ENCODE data around the gene MCMBP.

MCMBP gene

DNA sequence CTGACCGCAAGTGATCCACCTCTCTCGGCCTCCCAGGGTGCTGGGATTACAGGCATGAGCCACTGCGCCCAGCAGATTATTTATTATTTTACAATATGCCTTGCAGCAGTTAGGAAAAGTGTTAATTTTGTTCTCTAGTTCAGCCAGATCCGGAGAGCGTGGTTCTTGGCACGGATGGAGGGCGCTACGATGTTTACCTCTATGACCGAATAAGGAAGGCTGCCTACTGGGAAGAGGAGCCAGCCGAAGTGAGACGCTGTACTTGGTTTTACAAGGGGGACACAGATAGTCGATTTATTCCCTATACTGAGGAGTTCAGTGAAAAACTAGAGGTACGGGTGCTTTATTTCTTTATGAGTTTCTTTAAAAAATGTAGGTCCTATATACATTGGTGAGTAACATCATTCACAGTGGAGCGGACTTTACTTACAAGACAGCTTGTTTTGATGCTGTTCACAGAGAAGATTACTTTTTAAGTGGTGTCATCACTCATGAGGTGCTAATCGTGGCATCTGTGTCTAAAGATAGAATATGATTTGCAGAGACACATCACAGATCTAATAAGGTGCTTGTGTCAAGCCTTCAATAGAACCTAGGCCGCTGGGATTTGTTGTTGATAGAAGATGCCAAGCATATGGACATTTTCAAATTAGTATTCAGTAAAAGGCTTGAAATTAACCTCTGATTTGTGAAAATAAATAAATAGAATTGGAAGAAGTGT is 31.5 kb upstream of the MCMBP start:
- DNase-seq (ENCODE audit: low read depth, low spot score), result no peak
- TF ChIP-seq, protein P1, sequence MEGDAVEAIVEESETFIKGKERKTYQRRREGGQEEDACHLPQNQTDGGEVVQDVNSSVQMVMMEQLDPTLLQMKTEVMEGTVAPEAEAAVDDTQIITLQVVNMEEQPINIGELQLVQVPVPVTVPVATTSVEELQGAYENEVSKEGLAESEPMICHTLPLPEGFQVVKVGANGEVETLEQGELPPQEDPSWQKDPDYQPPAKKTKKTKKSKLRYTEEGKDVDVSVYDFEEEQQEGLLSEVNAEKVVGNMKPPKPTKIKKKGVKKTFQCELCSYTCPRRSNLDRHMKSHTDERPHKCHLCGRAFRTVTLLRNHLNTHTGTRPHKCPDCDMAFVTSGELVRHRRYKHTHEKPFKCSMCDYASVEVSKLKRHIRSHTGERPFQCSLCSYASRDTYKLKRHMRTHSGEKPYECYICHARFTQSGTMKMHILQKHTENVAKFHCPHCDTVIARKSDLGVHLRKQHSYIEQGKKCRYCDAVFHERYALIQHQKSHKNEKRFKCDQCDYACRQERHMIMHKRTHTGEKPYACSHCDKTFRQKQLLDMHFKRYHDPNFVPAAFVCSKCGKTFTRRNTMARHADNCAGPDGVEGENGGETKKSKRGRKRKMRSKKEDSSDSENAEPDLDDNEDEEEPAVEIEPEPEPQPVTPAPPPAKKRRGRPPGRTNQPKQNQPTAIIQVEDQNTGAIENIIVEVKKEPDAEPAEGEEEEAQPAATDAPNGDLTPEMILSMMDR (IDR thresholded peaks at IDR 0.05; ENCODE audit: low read depth, low read length), result no peak
- in situ Hi-C loops (cut with HindIII; ENCODE audit: low sequenced_read_pairs), result no loop called here
- H3K4me3 ChIP-seq (ENCODE audit: low read depth, low read length), result no peak overlapping the region

DNA sequence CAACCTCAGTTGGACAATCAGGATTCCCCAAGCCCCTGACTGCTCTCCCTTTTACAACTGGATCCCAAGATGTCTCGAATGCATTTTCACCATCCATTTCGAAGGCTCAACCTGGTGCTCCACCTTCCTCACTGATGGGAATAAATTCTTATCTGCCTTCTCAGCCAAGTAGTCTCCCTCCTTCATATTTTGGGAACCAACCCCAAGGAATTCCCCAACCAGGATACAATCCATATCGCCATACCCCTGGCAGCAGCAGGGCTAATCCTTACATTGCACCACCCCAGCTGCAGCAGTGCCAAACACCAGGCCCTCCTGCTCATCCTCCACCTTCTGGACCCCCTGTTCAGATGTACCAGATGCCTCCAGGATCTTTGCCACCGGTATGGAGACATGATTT is 25.9 kb upstream of the MCMBP start:
- in situ Hi-C loops (cut with HindIII; ENCODE audit: low sequenced_read_pairs), result no loop called here
- TF ChIP-seq, protein P1 (IDR thresholded peaks at IDR 0.05; ENCODE audit: low read depth, low read length), result no peak
- no peak overlapping the region for H3K4me3 ChIP-seq (ENCODE audit: low read depth, low read length)
- DNase-seq (ENCODE audit: low read depth, low spot score), result no peak

DNA sequence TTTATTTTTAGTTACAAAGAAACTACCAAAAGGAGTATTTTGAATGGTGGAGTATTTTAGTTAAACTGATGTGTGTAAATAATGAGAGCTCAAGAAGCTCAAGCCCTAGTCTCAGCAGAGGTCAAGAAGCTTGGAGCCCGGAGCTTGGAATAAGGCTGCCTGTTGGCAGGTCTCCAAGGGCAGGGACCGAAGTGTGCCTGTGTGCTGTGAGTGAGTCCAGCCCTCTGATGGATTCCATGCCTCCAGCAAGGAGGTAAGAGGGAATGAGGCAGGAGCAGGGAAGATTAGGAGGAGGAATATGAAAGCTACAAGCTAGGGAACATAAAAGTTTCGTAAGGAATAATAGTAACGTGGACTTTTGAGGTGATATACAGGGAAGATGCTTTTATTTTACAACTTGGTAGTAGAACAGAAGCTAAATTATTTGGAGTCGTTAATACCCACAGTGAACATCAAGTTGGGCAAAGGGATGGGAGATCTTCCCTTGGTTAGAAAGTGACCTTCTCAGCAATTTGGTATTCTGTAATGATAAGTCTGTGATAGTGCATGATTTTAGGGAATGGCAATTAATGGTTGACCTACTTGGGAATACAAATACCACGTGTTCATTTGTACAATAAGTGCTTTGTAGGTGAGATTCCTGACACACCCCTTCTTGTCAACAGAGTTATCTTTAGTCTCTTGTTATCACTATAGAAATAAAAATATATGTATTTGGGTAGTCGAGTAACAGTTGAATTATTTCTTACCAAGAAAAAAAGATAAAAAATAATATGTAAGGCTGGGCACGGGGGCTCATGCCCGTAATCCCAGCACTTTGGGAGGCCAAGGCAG is 24.5 kb upstream of the MCMBP start:
- in situ Hi-C loops (cut with HindIII; ENCODE audit: low sequenced_read_pairs), result no loop called here
- no peak overlapping the region for H3K4me3 ChIP-seq (ENCODE audit: low read depth, low read length)
- DNase-seq (ENCODE audit: low read depth, low spot score), result no peak
- TF ChIP-seq, protein P1 (IDR thresholded peaks at IDR 0.05; ENCODE audit: low read depth, low read length), result no peak

DNA sequence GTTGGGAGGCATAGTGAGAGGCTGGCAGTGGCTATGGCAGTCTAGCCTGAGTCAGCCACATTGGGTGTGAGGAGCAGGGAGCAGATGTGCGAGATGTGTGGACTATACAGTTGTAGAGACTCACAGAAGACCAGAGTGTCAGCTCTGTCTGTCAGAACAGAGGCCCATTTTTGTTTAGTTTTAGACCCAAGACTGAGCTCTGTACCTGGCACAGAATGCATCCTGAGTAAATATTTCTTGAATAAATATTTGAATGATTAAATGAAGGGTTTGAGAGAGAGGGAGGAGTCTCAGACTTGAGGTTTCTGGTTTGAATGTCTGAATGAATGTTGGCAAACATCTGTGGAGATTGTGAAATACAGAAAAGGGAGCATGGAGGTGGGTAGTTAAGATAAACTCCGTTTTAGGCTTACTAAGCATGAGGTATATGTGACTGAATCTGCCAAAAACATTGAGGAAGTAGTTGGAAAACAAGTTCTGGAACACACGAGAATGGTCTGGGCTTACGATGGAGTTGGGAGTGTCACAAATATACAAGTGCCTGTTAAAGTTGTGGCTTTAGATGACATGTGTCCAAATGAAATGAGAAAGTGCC is 23.5 kb upstream of the MCMBP start:
- TF ChIP-seq, protein P1 (IDR thresholded peaks at IDR 0.05; ENCODE audit: low read depth, low read length), result no peak
- DNase-seq (ENCODE audit: low read depth, low spot score), result peak; percentile 64
- in situ Hi-C loops (cut with HindIII; ENCODE audit: low sequenced_read_pairs), result no loop called here
- no peak overlapping the region for H3K4me3 ChIP-seq (ENCODE audit: low read depth, low read length)

DNA sequence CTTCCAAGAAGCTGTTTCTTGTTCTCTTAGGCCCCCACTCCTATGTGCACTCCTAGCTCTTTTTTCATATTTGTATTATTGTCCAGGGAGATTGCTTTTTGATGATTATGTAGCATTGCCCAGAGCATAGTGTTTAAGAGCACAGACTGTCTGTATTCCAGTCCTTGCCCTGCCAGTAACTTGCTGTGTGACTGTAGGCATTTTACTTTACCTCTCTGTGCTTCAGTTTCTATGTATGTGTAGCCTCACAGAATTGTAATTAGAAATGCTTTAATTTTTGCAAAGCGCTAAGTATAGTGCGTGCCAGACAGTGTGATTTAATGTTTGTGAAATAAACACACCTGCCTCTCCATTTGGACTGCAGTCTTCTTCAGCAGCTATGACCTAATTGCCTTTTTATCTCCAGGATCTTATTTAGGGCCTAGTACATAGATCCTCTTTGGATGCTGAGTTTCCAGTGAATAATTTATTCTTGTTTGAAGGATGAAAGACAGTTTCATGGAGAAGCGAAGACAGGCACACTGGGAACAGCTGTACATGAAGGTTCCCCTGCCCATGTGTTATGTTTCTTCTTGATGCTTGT is 21.3 kb upstream of the MCMBP start:
- in situ Hi-C loops (cut with HindIII; ENCODE audit: low sequenced_read_pairs), result no loop called here
- peak overlapping the region; percentile 7 for H3K4me3 ChIP-seq (ENCODE audit: low read depth, low read length)
- no peak for DNase-seq (ENCODE audit: low read depth, low spot score)
- TF ChIP-seq, protein P1 (IDR thresholded peaks at IDR 0.05; ENCODE audit: low read depth, low read length), result no peak

DNA sequence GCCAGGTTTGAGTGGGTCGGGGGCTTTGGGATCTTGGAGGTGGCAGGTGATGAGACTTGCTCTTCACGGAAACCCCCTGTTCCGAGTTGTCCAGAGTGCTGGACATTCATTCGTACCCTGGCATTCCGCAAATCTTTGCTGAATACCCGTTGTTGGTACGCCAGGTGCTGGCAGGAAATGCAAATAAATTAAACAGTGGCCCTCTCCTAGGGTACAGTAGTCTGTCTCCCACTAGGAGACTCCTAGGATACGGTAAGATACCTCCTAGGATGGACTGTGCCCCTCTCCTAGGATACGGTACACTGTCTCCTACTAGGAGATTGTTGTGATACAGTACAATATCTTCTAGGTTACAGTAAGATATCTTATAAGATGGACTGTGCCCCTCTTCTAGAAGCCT is 20.4 kb upstream of the MCMBP start:
- no peak for DNase-seq (ENCODE audit: low read depth, low spot score)
- TF ChIP-seq, protein P1 (IDR thresholded peaks at IDR 0.05; ENCODE audit: low read depth, low read length), result no peak
- in situ Hi-C loops (cut with HindIII; ENCODE audit: low sequenced_read_pairs), result no loop called here
- peak overlapping the region; percentile 99 for H3K4me3 ChIP-seq (ENCODE audit: low read depth, low read length)
